ENCODE results near the gene LRPPRC. TPM values are rescaled to one million over a fixed set of nuclear protein-coding genes. Genes with fewer than 3 reads are reported as not detected.

Gene LRPPRC
- polyA plus RNA-seq, 3 donors = 20.2 to 38.4 (median 27.8) TPM

GRCh38 chr2:43885132-43885632 lies 110.6 kb downstream of the LRPPRC start:
- 23 to 89% (median 83%) methylated on average over 7 of the region's 7 CpGs for WGBS, 3 donors
- no peak overlapping the region for H3K27ac ChIP-seq (ENCODE audit: low read depth, low read length)

- WGBS, 3 donors = 31 to 84% (median 78%) methylated on average over 5 of the region's 5 CpGs
- no peak overlapping the region for H3K27ac ChIP-seq (ENCODE audit: low read depth, low read length)
These were observed 111.1 kb downstream of the LRPPRC start for GRCh38 chr2:43884689-43885088.

- no peak overlapping the region for H3K27ac ChIP-seq (ENCODE audit: low read depth, low read length)
- 62 to 87% (median 83%) methylated on average over 4 of the region's 4 CpGs for WGBS, 3 donors
These were observed 113.5 kb downstream of the LRPPRC start for GRCh38 chr2:43882312-43882711.

- WGBS, 3 donors = 72 to 85% (median 81%) methylated on average over 5 of the region's 5 CpGs
- H3K27ac ChIP-seq (ENCODE audit: low read depth, low read length) = no peak overlapping the region
These were observed 114.8 kb downstream of the LRPPRC start for GRCh38 chr2:43880952-43881351.

- 80 to 99% (median 97%) methylated on average over 9 of the region's 9 CpGs for WGBS, 3 donors
- no peak overlapping the region for H3K27ac ChIP-seq (ENCODE audit: low read depth, low read length)
These were observed 115.3 kb downstream of the LRPPRC start for GRCh38 chr2:43880471-43880870.

- WGBS, 3 donors = 78 to 82% (median 79%) methylated on average over 5 of the region's 5 CpGs
These were observed 116.5 kb downstream of the LRPPRC start for GRCh38 chr2:43879261-43879660.

GRCh38 chr2:43877782-43878464 lies 117.9 kb downstream of the LRPPRC start:
- 32 to 38% (median 33%) methylated on average over 16 of the region's 16 CpGs for WGBS, 3 donors
- H3K27ac ChIP-seq (ENCODE audit: low read depth, low read length) = no peak overlapping the region

More at GRCh38 chr2:43879261-43879660, 116.5 kb downstream of the LRPPRC start:
- H3K27ac ChIP-seq (ENCODE audit: low read depth, low read length) = no peak overlapping the region

- 77 to 86% (median 82%) methylated on average over 11 of the region's 11 CpGs for WGBS, 3 donors
These were observed 120.9 kb downstream of the LRPPRC start for GRCh38 chr2:43874776-43875451.

GRCh38 chr2:43872151-43872550 lies 123.6 kb downstream of the LRPPRC start:
- no peak overlapping the region for H3K27ac ChIP-seq (ENCODE audit: low read depth, low read length)
- 81 to 88% (median 88%) methylated on average over 12 of the region's 12 CpGs for WGBS, 3 donors

More at GRCh38 chr2:43874776-43875451, 120.9 kb downstream of the LRPPRC start:
- no peak overlapping the region for H3K27ac ChIP-seq (ENCODE audit: low read depth, low read length)

- 77 to 89% (median 87%) methylated on average over 2 of the region's 2 CpGs for WGBS, 3 donors
- H3K27ac ChIP-seq (ENCODE audit: low read depth, low read length) = no peak overlapping the region
These were observed 140.5 kb downstream of the LRPPRC start for GRCh38 chr2:43855292-43855691.

GRCh38 chr2:43854671-43855070 lies 141.1 kb downstream of the LRPPRC start:
- 69 to 87% (median 73%) methylated on average over 3 of the region's 3 CpGs for WGBS, 3 donors
- H3K27ac ChIP-seq (ENCODE audit: low read depth, low read length) = no peak overlapping the region

- 78 to 90% (median 78%) methylated on average over 10 of the region's 10 CpGs for WGBS, 3 donors
- no peak overlapping the region for H3K27ac ChIP-seq (ENCODE audit: low read depth, low read length)
These were observed 142.4 kb downstream of the LRPPRC start for GRCh38 chr2:43853141-43854081.

GRCh38 chr2:43852196-43852730 lies 143.5 kb downstream of the LRPPRC start:
- 91 to 92% (median 92%) methylated on average over 21 of the region's 21 CpGs for WGBS, 3 donors
- H3K27ac ChIP-seq (ENCODE audit: low read depth, low read length) = no peak overlapping the region

GRCh38 chr2:43851011-43851980 lies 144.5 kb downstream of the LRPPRC start:
- 89% methylated on average over 19 to 20 of the region's 20 CpGs for WGBS, 3 donors
- no peak overlapping the region for H3K27ac ChIP-seq (ENCODE audit: low read depth, low read length)

- WGBS, 3 donors = 58 to 93% (median 78%) methylated on average over 1 of the region's 1 CpG
- H3K27ac ChIP-seq (ENCODE audit: low read depth, low read length) = no peak overlapping the region
These were observed 147.6 kb downstream of the LRPPRC start for GRCh38 chr2:43848214-43848613.

GRCh38 chr2:43846140-43846793 lies 149.5 kb downstream of the LRPPRC start:
- H3K27ac ChIP-seq (ENCODE audit: low read depth, low read length) = no peak overlapping the region
- 91 to 93% (median 91%) methylated on average over 5 of the region's 5 CpGs for WGBS, 3 donors

- H3K27ac ChIP-seq (ENCODE audit: low read depth, low read length) = no peak overlapping the region
- 76 to 85% (median 79%) methylated on average over 1 of the region's 1 CpG for WGBS, 3 donors
These were observed 150.6 kb downstream of the LRPPRC start for GRCh38 chr2:43845181-43845580.

Measured in adipose tissue (tissue), 3 donors.